ENCODE results near the gene WNK1. TPM values are rescaled to one million over a fixed set of nuclear protein-coding genes. Genes with fewer than 3 reads are reported as not detected.

Gene WNK1
- total and polyA plus RNA-seq, 2 donors from 2014 or later: 40.2 to 173 TPM

GRCh38 chr12:843609-844008, 91.2 kb downstream of the WNK1 start:
- intact Hi-C loops (cut with DNase I): no loop called here
- no peak overlapping the region for H3K27ac ChIP-seq (ENCODE audit: low read depth in 2 of 2, low read length in 2 of 2)
- H3K4me1 ChIP-seq (ENCODE audit: control insufficient read depth in 2 of 3, insufficient read depth in 2 of 3, low read depth in 1 of 3, low read length in 3 of 3): no peaks in the 10 kb centered on the region
- no peaks in the 10 kb centered on the region for H3K36me3 ChIP-seq (ENCODE audit: control insufficient read depth in 2 of 3, insufficient read depth in 3 of 3, low read length in 3 of 3)
- FAIRE-seq (no peak), DNase-seq (no peak)
- no peaks in the 10 kb centered on the region for H3K27me3 ChIP-seq (ENCODE audit: control insufficient read depth, insufficient read depth, low read length)
- no peaks in the 10 kb centered on the region for H3K9me3 ChIP-seq (ENCODE audit: control insufficient read depth in 2 of 3, insufficient read depth in 1 of 3, low read length in 3 of 3)
- no peak overlapping the region for H3K9ac ChIP-seq (ENCODE audit: low read length in 3 of 3)
- H3K4me3 ChIP-seq (ENCODE audit: low read length in 3 of 3): no peak overlapping the region
- TF ChIP-seq CTCF (IDR thresholded peaks at IDR 0.05; ENCODE audit: borderline replicate concordance, extremely low read depth, insufficient read depth): no peak

- DNase-seq (peak in 2 of 5 donors; percentile 50 to 64), FAIRE-seq (peak; percentile 80)
- H3K9me3 ChIP-seq (ENCODE audit: control insufficient read depth in 2 of 3, insufficient read depth in 1 of 3, low read length in 3 of 3): no peaks in the 10 kb centered on the region
- H3K27me3 ChIP-seq (ENCODE audit: control insufficient read depth, insufficient read depth, low read length): no peaks in the 10 kb centered on the region
- intact Hi-C loops (cut with DNase I): no loop called here
- peaks cover 0 to 4% (median 4%) of the 10 kb centered on the region in 3 donors for H3K4me1 ChIP-seq (ENCODE audit: control insufficient read depth in 2 of 3, insufficient read depth in 2 of 3, low read depth in 1 of 3, low read length in 3 of 3)
- TF ChIP-seq CTCF (IDR thresholded peaks at IDR 0.05; ENCODE audit: borderline replicate concordance, extremely low read depth, insufficient read depth): no peak
- no peak overlapping the region for H3K9ac ChIP-seq (ENCODE audit: low read length in 3 of 3)
- no peaks in the 10 kb centered on the region for H3K36me3 ChIP-seq (ENCODE audit: control insufficient read depth in 2 of 3, insufficient read depth in 3 of 3, low read length in 3 of 3)
- no peak overlapping the region for H3K4me3 ChIP-seq (ENCODE audit: low read length in 3 of 3)
- H3K27ac ChIP-seq (ENCODE audit: low read depth in 2 of 2, low read length in 2 of 2): peak overlapping the region; percentile 19 to 68
Observed at GRCh38 chr12:846421-846820, 94.0 kb downstream of the WNK1 start.

- no peak for DNase-seq
- H3K9me3 ChIP-seq (ENCODE audit: control insufficient read depth in 2 of 3, insufficient read depth in 1 of 3, low read length in 3 of 3): no peaks in the 10 kb centered on the region
- no peaks in the 10 kb centered on the region for H3K36me3 ChIP-seq (ENCODE audit: control insufficient read depth in 2 of 3, insufficient read depth in 3 of 3, low read length in 3 of 3)
- peaks cover 0 to 4% (median 4%) of the 10 kb centered on the region in 3 donors for H3K4me1 ChIP-seq (ENCODE audit: control insufficient read depth in 2 of 3, insufficient read depth in 2 of 3, low read depth in 1 of 3, low read length in 3 of 3)
- FAIRE-seq: no peak
- intact Hi-C loops (cut with DNase I): no loop called here
- H3K9ac ChIP-seq (ENCODE audit: low read length in 3 of 3): no peak overlapping the region
- no peaks in the 10 kb centered on the region for H3K27me3 ChIP-seq (ENCODE audit: control insufficient read depth, insufficient read depth, low read length)
- H3K27ac ChIP-seq (ENCODE audit: low read depth in 2 of 2, low read length in 2 of 2): peak overlapping the region; percentile 52 to 67
- H3K4me3 ChIP-seq (ENCODE audit: low read length in 3 of 3): no peak overlapping the region
- no peak for TF ChIP-seq CTCF (IDR thresholded peaks at IDR 0.05; ENCODE audit: borderline replicate concordance, extremely low read depth, insufficient read depth)
Observed at GRCh38 chr12:848173-848865, 95.9 kb downstream of the WNK1 start.
